SU-DHL-6 (cell line): ENCODE results near the gene PTGIS.

Experiments
- CTCF ChIP-seq: fragments of 200-600 bp; sonication (generic); IDR thresholded peaks from one replicate; pipeline ENCODE4 v1.5.1; 2017; ENCODE audit warnings: antibody characterized with exemption, mild to moderate bottlenecking, low read length, moderate library complexity; ENCODE audit not compliant: insufficient read depth, poor library complexity, severe bottlenecking
- EZH2phosphoT487 ChIP-seq: fragments of 200-600 bp; sonication (generic), shearing (Covaris generic); conservative IDR thresholded peaks from 2 replicates; pipeline ENCODE4 v1.6.1; 2018; ENCODE audit warnings: mild to moderate bottlenecking, antibody characterized with exemption, low read length, moderate library complexity, mixed read lengths

- TF ChIP-seq CTCF: no peak
- no peak for TF ChIP-seq EZH2phosphoT487
These were observed 15.9 kb upstream of the PTGIS start for GRCh38 chr20:49583669-49584417.
